ENCODE data around the gene MXRA7.

Gene MXRA7

GRCh38 chr17:76672270-76672851, 38.4 kb downstream of the MXRA7 start:
- H3K4me3 ChIP-seq (ENCODE audit: control insufficient read depth, low read depth, low read length), result peak overlapping the region; percentile 63
- no peak for TF ChIP-seq CTCF (conservative IDR thresholded peaks at IDR 0.05; ENCODE audit: control insufficient read depth, insufficient read depth, low read depth, low read length)
- DNase-seq (ENCODE audit: low read depth), result no peak

GRCh38 chr17:76671912-76672262, 38.9 kb downstream of the MXRA7 start:
- TF ChIP-seq CTCF (conservative IDR thresholded peaks at IDR 0.05; ENCODE audit: control insufficient read depth, insufficient read depth, low read depth, low read length), result no peak
- H3K4me3 ChIP-seq (ENCODE audit: control insufficient read depth, low read depth, low read length), result peak overlapping the region; percentile 63
- no peak for DNase-seq (ENCODE audit: low read depth)

GRCh38 chr17:76671123-76671911, 39.4 kb downstream of the MXRA7 start:
- peak overlapping the region; percentile 63 for H3K4me3 ChIP-seq (ENCODE audit: control insufficient read depth, low read depth, low read length)
- no peak for TF ChIP-seq CTCF (conservative IDR thresholded peaks at IDR 0.05; ENCODE audit: control insufficient read depth, insufficient read depth, low read depth, low read length)
- DNase-seq (ENCODE audit: low read depth), result peak; percentile 100

- DNase-seq (ENCODE audit: low read depth), result no peak
- no peak for TF ChIP-seq CTCF (conservative IDR thresholded peaks at IDR 0.05; ENCODE audit: control insufficient read depth, insufficient read depth, low read depth, low read length)
- no peak overlapping the region for H3K4me3 ChIP-seq (ENCODE audit: control insufficient read depth, low read depth, low read length)
Measured at GRCh38 chr17:76670718-76671122, 40.0 kb downstream of the MXRA7 start.

- H3K4me3 ChIP-seq (ENCODE audit: control insufficient read depth, low read depth, low read length), result no peak overlapping the region
- no peak for DNase-seq (ENCODE audit: low read depth)
- TF ChIP-seq CTCF (conservative IDR thresholded peaks at IDR 0.05; ENCODE audit: control insufficient read depth, insufficient read depth, low read depth, low read length), result no peak
Measured at GRCh38 chr17:76670020-76670717, 40.6 kb downstream of the MXRA7 start.

GRCh38 chr17:76667786-76668453, 42.8 kb downstream of the MXRA7 start:
- DNase-seq (ENCODE audit: low read depth), result no peak
- no peak for TF ChIP-seq CTCF (conservative IDR thresholded peaks at IDR 0.05; ENCODE audit: control insufficient read depth, insufficient read depth, low read depth, low read length)
- no peak overlapping the region for H3K4me3 ChIP-seq (ENCODE audit: control insufficient read depth, low read depth, low read length)

Data from fibroblast of mammary gland (primary cell).